Measurements from ENCODE around the gene TAAR6. TPM values are rescaled to one million over a fixed set of nuclear protein-coding genes. Genes with fewer than 3 reads are reported as not detected.

TAAR6 gene
- total RNA-seq, 1 experiment from 2014 or later: not detected

- Histone ChIP-seq H3K79me2 (ENCODE audit: insufficient read depth, low read length) (no peaks in the 10 kb centered on the region), H3K27me3 (ENCODE audit: insufficient read depth, low read length) (no peaks in the 10 kb centered on the region), H4K91ac (ENCODE audit: insufficient read length, low read depth, low read length) (no peak overlapping the region), H4K20me1 (ENCODE audit: control insufficient read depth, insufficient read depth, insufficient read length) (no peaks in the 10 kb centered on the region), H2BK15ac (ENCODE audit: low read depth, low read length) (no peak overlapping the region), H2BK5ac (ENCODE audit: insufficient read length, low read length) (no peak overlapping the region), H3K23me2 (ENCODE audit: insufficient read length, low read depth, low read length, poor library complexity, severe bottlenecking) (no peaks in the 10 kb centered on the region), H4K5ac (ENCODE audit: insufficient read length, low read depth, low read length) (no peak overlapping the region), H3K4me1 (ENCODE audit: insufficient read depth, low read length) (peaks cover 7% of the 10 kb centered on the region; the same call in 1 of the 2 replicates), H2BK120ac (ENCODE audit: low read depth, low read length, poor library complexity, severe bottlenecking) (no peak overlapping the region), H2AFZ (ENCODE audit: low read length) (no peak overlapping the region), H3T11ph (ENCODE audit: low read length) (no peak overlapping the region), H3K14ac (ENCODE audit: insufficient read depth, low read length) (no peak overlapping the region), H3K4ac (ENCODE audit: low read depth, low read length) (no peak overlapping the region), H3K79me1 (ENCODE audit: insufficient read depth, low read depth, low read length, poor library complexity, severe bottlenecking) (no peaks in the 10 kb centered on the region), H3K9me3 (ENCODE audit: control insufficient read depth, low read depth, low read length) (no peaks in the 10 kb centered on the region), H2AK5ac (ENCODE audit: insufficient read length, low read length) (no peak overlapping the region), H3K9ac (ENCODE audit: extremely low read depth, insufficient read length, low read length) (no peak overlapping the region), H3K23ac (ENCODE audit: insufficient read length, low read depth, low read length) (no peak overlapping the region), H4K8ac (replicated peaks; ENCODE audit: insufficient read length, low read depth, low read length) (no peak overlapping the region), H3K4me2 (ENCODE audit: insufficient read depth, insufficient read length, low read length) (no peak overlapping the region), H3K18ac (ENCODE audit: insufficient read length, low read depth, low read length) (no peak overlapping the region), H3K56ac (ENCODE audit: insufficient read length, low read depth, low read length) (no peak overlapping the region), H3K27ac (ENCODE audit: insufficient read length, low read depth, low read length) (no peak overlapping the region), H2BK20ac (ENCODE audit: low read depth, low read length, poor library complexity, severe bottlenecking) (no peak overlapping the region), H2BK12ac (ENCODE audit: insufficient read length, low read depth, low read length) (no peak overlapping the region)
- Mint-ChIP-seq H3K9me3 (no peaks in the 10 kb centered on the region; a peak in 2 of 5 replicates), H3K27me3 (ENCODE audit: low read depth) (no peaks in the 10 kb centered on the region), H3K4me3 (no peak overlapping the region), H3K36me3 (ENCODE audit: insufficient read depth in 1 of 3, low read depth in 3 of 3) (no peaks in the 10 kb centered on the region), H3K4me1 (peaks cover 32% of the 10 kb centered on the region in 2 experiments), H3K27ac (no peak overlapping the region)
- no CpG with 5 or more reads among the region's 6 CpGs for WGBS (ENCODE audit: extremely low coverage, insufficient read length, low lambda C conversion rate)
- DNase-seq: no peak
- TF ChIP-seq, protein P1, sequence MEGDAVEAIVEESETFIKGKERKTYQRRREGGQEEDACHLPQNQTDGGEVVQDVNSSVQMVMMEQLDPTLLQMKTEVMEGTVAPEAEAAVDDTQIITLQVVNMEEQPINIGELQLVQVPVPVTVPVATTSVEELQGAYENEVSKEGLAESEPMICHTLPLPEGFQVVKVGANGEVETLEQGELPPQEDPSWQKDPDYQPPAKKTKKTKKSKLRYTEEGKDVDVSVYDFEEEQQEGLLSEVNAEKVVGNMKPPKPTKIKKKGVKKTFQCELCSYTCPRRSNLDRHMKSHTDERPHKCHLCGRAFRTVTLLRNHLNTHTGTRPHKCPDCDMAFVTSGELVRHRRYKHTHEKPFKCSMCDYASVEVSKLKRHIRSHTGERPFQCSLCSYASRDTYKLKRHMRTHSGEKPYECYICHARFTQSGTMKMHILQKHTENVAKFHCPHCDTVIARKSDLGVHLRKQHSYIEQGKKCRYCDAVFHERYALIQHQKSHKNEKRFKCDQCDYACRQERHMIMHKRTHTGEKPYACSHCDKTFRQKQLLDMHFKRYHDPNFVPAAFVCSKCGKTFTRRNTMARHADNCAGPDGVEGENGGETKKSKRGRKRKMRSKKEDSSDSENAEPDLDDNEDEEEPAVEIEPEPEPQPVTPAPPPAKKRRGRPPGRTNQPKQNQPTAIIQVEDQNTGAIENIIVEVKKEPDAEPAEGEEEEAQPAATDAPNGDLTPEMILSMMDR (conservative IDR thresholded peaks at IDR 0.05): no peak
Measured at GRCh38 chr6:132568611-132569010, 1.5 kb upstream of the TAAR6 start.

Data from H9 (cell line).